Hematopoietic multipotent progenitor cell treated with erythropoietin and hydrocortisone succinate and interleukin-3 and kit ligand, for 8 days (in vitro differentiated cells): Measurements from ENCODE around the gene TERB2.
"Not testable (repeated sequence)": the region's sequence is repeated elsewhere in the genome, so short reads cannot be mapped to it uniquely, and the experiment has no call there.

Source experiments
- DNase-seq: peaks from one replicate; pipeline ENCODE4 v3.0.0-alpha.2; 2015

Gene TERB2, protein sequence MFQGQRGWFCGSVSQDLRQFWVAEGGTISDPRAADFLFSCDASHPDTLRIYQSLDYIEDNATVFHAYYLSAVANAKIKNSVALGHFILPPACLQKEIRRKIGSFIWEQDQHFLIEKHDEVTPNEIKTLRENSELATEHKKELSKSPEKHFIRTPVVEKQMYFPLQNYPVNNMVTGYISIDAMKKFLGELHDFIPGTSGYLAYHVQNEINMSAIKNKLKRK

DNA sequence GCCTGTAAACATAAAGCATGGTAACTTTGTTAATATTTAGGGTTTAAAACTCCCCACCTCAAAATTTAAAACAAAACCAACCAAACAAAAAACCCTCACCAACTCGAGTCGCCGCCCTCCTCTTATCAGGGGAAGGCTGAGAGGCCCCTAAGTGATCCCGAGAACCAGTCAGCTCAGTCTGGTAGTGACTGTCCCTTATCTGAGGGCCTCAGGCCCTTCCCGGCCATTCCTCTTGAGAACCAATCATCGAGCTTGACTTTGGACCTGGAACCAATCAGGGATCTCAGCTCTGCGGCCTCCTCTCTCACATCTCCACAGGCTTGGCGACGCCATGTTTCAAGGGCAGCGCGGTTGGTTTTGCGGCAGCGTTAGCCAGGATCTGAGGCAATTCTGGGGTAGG is at the start of gene TERB2:
TSS of gene TERB2 (plus strand) at position 300 of the 400 bp plus-strand sequence. CDS start at position 332, 32 bp downstream.
- peak; percentile 50 for DNase-seq

DNA sequence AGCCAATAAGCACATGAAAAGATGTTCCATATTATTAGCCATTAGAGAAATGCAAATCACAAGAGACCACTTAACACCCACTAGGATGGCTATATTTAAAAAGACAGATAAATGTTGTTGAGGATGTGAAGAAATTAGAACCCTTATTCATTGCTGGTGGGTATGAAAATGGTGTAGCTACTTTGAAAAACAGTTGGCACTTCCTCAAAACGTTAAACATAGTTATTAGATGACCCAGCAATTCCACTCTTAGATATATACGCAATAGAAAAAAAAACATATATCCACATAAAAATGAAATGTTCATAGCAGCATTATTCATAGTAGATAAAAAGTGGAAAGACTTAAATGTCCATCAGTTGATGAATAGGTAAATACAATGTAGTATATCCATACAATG is 47.1 kb upstream of the TERB2 start:
- no peak for DNase-seq

DNA sequence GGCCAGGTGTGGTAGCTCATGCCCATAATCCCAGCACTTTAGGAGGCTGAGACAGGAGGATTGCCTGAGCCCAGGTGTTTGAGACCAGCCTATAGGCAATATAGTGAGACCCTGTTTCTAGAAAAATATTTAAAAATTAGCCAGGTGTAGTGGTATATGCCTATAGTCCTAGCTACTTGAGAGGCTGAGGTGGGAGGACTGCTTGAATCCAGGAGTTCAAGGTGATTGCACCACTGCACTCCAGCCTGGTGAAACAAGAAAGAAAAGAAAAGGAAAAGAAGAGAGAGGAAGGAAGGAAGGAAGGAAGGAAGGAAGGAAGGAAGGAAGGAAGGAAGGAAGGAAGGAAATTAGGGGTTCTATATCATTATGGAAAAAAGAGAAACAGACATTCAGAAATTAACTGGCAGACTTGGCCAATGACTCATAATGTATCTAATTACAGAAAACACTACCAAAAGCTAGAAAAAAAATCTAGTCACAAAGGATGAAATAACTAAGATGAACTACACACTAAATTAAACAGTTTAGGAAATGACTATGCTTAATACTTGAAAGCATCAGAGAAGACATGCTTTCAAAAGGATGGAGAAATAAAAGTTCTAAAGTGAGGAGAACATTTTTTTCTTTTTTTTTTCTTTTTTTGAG is 45.4 kb upstream of the TERB2 start:
- no peak for DNase-seq

DNA sequence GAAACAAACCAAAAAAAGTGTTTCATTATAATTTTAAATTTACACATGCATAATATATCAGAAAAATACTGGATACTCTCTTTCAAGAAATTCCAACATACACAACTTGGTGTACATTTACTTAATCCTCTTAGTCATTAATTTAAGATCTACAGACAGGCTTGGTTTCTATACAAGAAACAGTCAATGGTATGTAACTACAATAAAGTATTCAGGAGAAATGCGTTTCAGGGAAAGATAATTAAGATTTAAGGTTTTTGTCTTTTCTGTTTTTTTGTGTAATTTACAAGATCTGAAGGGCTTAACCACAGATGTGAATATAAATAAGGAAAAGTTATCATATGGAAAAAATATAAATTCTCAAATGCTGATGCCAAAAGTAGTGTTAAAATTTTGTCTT is 44.3 kb upstream of the TERB2 start:
- not testable (repeated sequence) for DNase-seq

DNA sequence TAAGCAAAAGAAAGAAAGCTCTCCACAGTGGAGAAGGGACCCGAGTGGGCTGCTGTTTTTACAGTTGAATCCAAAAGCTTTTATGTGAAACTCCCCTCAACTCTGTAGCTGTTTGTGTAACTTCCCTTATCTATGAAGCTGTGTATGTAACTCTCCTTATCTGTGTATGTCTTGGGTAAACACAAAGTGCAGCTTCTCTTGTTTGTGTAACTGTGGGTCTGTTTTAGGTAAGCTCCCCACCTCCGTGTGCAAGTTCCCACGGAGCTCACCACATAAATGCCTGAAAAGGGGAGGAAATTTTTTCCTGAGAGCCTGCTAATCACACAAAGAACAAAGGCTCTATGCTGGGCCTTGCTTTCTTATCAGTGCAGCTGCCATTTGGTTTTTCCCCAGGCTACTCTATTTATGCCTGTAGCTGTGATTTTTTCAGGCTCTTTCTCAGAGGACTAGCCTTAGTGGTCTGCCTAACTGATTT is 43.5 kb upstream of the TERB2 start:
- not testable (repeated sequence) for DNase-seq

DNA sequence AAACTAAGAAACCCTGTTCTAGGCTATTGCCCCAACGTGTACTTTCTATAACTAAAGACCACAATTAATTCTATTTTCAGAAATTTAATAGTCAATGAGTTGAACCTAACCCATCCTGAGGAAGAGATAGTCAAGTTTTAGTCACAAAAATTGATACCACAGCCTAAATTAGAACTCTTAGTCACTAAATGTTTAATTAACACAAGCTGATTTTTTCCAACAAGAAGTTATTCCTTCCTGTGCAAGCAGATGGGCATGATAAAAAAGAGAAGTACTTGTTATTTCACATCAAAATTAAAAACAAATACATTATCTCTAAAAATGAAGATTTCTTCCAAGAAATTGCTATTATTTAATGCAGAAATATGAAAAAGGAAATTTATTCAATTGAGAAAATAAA is 38.4 kb upstream of the TERB2 start:
- no peak for DNase-seq

DNA sequence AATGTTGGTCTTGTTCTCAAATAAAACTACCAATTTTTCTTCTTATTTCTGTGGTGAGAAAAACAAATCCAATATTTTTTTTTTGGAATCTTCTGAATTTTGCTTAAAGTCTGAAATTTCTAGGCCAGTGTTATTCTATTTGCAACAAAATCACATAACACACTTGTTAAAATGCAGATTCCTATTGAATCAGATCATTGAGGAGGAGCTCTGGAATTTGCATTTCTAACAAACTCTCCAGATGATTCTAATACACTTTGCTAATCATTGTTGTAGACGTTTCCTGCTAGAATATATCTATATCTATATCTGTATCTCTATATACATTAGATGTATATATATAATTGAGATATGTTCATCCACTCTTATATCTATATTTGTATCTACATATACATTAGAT is 27.8 kb upstream of the TERB2 start:
- DNase-seq, result not testable (repeated sequence)

DNA sequence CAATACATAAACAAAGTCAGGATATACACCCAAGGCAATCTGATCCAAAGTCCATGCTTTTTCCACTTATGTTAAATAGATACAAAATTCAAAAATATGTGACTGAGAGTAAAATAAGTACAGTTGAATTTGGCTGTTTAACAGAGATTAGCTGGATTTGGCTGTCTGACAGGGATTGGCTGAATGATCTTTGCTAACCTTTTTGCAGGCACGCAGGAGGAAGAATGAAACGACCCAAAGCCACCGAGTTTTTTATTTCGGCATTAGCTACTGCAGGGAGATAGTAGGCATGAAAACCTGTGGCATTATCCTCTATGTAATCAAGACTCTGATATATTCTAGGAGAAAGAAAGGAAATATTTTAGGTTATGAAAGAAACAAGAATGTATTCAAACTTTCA is 26.2 kb upstream of the TERB2 start:
- not testable (repeated sequence) for DNase-seq

DNA sequence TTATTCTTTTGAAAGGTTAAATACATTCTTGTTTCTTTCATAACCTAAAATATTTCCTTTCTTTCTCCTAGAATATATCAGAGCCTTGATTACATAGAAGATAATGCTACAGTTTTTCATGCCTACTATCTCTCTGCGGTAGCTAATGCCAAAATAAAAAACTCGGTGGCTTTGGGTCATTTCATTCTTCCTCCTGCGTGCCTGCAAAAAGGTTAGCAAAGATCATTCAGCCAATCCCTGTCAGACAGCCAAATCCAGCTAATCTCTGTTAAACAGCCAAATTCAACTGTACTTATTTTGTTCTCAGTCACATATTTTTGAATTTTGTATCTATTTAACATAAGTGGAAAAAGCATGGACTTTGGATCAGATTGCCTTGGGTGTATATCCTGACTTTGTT is 1.8 kb downstream of the TERB2 start:
- not testable (repeated sequence) for DNase-seq

DNA sequence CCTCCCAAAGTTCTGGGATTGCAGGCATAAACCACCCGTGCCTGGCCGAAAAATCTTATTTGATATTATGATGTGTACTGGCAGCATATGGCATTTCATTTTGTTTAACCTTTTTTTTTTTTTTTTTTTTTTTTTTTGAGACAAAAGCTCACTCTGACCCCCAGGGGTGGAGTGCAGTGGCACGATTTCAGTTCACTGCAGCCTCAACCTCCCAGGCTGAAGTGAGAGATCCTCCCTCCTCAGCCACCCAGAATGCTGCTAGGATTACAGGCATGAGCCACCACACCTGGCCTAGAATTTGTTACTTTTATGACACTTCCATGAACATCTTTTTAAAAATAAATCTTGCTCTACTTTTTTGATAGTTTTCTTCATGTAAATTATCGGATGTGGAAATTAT is 12.0 kb downstream of the TERB2 start:
- DNase-seq, result no peak

DNA sequence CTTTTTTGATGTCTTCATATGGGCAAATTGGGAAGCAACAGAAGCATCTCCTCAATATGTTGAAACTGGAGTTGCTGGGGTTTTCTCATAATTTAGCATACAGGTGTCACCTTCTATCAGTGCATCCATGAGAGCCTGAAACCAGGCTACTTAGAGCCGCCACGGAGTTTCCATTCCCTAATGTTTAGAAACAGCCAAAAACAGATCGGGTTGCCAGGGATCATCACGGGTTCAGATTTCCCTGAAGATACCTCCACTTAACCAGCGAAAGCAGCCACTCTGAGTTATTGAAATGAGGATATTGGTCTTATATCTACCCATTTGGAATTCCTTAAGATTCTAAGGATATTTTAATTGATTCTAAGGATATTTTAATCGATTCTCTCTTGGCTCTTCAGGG is 14.5 kb downstream of the TERB2 start:
- no peak for DNase-seq

DNA sequence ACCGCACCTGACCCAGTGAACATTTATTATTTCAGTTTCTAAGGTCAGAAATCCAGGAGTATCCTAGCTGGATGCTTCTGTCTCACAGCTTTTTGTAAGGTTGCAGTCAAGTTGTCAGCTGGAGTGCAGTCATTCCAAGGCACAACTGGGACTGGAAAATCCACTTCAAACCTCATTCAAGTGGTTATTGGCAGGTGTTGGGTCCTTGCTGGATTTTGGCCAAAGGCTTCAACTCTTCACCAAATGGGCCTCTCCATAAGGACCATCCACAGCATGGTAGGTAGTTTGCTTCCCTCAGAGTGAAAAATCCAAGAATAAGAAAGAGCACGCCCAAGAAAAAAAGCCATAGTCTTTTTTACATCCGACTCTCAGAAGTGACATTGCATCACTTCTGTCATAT is 19.7 kb downstream of the TERB2 start:
- DNase-seq, result not testable (repeated sequence)

DNA sequence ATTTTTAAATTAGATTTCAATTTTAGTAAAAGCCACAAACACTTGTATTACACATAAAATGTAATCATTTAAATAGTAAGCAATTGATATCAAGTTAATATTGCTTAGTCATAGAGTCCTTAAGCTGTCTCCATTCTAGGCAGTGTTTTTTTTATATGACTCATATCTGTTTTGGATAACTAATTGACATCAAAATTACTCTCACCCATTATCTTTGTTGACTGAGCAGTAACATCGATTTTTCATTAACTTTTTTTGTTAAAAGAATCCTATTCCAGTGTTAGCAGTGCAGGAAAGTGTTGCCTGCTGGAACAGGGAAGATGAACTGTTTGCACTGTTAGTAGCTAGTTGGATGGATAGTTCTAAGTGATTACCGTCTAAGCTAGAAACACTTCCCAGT is 21.3 kb downstream of the TERB2 start:
- not testable (repeated sequence) for DNase-seq

DNA sequence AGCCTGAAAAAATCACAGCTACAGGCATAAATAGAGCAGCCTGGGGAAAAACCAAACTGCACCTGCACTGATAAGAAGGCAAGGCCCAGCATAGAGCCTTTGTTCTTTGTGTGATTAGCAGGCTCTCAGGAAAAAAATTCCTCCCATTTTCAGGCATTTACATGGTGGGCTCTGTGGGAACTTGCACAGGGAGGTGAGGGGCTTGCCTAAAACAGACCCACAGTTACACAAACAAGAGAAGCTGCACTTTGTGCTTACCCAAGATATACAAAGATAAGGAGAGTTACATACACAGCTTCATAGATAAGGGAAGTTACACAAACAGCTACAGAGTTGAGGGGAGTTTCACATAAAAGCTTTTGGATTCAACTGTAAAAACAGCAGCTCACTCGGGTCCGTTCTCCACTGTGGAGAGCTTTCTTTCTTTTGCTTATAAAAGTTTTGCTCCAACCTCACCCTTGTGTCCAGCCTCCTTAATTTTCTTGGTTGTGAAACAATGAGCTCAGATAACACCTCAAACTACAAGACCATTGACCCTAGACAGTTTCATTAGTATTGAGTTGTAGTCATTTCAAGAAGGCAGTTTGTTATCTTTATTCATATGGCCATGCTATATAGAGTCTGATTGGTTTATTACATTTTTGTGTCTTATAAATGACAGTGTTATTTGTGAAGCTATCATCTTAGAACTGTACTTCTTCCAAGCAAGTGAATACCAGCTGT is 23.3 kb downstream of the TERB2 start:
- not testable (repeated sequence) for DNase-seq

DNA sequence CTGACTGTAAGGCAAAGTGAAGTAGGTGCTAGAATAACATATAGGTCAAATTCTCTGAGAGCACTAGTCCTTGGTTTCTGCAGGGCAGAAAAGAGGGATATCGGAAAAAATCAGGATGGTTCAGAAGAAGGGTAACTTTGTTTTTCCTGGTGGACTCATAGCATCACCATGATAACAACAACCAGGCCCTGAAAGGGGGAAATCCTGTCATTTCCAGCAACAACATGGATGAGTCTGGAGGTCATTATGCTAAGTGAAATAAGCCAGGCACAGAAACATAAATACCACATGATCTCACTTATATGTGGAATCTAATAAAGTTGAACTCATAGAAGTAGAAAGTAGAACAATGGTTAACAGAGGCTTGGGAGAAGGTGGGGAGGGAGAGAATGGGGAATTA is 27.7 kb downstream of the TERB2 start:
- DNase-seq, result not testable (repeated sequence)

DNA sequence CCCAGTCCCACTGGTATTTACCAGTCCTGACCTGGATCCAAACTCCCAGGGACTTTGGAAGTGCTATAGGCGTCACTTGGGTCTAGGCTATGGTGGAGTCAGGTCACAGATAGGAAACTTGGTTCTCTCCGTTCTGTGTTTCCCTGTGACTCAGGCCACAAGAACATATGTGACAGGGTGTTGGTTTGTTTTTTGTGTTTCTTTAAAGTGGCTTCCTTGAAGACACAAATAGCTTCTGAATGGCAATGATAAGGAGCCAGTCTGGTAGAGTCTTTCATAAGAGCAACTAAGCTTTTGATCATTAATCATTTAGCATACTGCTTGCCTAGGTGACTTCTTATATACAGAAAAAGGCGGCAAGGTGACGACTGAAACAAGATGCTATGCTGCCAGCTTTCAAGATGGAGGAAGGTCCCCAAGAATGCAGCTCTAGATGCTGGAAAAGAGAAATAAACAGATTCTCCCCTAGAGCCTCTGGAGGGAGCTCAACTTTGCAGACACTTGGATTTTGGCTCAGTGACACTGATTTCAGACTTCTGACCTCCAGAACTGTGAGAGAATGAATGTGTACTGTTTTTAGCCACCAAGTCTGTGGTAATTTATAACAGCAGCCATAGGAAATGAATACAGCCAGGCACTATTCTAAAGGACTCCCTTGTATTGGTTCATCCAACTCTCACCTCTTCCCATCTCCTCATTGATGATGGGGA is 30.0 kb downstream of the TERB2 start:
- DNase-seq, result not testable (repeated sequence)

DNA sequence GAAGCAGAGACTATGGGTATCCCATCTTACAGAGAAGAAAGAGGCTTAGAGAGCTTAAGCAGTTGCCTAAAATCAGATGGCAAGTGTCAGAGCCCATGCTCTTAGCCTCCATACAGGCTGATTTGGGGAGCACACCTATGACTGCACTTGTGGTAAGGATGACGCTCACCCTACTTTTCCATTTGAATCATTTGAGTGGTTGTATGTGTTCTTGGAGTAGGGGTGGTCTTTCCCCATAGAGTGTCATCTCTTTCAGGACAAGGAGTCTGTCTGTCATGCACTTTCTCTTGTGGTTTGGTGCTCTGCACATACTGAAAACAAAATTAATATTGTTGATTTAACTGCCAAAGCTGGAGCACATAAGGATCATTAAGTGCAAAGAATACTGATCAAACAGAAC is 31.2 kb downstream of the TERB2 start:
- DNase-seq, result not testable (repeated sequence)

DNA sequence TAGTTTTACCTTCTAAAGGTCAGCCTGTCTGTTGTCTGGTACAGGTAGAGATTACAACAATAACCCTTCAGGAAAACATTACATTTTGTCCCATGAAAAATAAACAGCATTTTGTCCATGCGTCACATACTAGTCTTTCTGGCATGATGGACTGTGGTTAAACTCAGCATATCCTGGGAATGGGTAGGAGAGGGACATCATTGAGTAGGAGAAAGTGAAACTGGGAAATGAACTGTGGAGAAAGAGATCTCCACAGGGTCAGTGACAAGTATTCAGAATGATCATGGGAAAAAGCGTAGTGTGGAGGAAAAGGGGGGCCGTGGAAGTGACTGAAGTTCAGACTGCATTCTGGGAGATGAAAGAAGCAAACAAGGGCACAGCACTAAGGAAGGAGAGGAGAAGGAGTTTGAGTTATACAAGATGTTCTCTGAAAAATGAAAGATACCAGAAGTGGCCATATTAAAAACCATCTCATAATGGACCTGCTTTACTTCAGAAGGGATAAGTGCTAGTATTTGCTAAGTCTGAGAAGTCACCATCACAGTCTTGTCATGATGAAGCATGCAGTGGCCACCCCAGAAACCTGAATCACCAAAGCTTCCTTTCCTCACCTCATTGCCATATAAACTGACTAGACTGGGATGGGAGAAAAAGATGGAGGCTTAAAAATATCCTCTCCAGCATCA is 31.8 kb downstream of the TERB2 start:
- DNase-seq, result not testable (repeated sequence)

DNA sequence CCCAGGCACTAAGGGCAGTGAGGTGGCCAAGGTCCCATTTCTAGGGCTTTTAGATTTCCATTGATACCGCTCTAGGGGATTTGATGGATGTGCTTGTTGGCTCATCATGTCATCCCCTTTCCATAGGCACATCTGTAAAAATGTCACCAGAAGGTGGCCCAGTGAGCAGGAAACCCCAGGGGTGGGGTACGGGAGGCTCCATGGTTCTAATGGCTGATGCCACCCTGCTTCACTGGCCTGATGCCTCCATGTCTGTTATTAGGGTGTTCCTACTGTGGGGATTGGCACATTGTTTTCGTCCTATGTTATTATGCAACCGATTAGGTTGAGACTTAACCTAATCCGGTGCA is 32.4 kb downstream of the TERB2 start:
- peak; percentile 36 for DNase-seq

DNA sequence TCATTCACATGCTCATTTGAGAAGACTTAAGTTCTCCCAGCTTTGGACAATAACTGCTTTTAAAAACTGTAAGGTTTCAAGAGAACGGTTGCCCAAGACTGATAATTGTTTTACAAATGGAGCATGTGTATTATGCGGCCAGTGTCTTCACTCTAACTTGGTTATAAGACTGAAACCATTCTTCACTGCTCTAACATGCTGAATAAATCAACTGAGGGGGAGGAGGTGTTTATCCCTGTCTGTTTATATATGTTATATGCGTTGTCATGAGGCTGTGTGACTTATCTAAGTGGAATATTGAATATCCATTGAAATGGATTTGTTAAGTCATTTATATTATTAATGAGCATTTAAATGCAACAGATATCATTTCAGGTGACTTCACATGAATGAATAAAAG is 41.1 kb downstream of the TERB2 start:
- DNase-seq, result not testable (repeated sequence)

DNA sequence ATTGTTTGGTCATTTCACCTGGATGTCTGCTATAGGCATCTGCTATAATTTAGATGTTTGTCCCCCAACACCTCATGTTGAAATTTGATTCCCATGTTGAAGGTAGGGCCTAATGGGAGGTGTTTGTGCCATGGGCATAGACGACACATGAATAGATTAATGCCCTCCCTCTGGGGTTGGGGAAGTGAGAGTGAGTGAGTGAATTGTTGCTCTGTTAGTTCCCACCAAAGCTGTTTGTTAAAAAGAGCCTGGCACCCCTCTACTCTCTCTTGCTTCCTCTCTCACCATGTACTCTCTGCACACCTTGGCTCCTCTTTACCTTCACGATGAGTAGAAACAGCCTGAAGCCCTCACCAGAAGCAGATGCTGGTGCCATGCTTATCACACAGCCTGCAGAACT is 42.6 kb downstream of the TERB2 start:
- no peak for DNase-seq

DNA sequence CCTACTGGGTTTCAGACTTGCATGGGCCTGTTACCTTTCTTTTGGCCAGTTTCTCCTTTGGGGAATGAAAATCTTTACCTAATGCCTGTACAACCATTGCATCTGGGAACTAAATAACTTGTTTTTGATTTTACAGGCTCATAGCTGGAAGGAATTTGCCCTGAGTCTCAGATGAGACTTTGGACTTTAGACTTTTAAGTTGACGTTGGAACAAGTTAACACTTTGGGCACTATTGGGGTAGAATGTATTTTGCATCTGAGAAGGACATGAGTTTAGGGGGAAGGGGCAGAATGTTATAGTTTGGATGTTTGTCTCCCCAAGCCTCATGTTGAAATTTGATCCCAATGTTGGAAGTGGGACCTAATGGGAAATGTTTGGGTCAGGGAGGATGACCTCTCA is 44.7 kb downstream of the TERB2 start:
- DNase-seq, result not testable (repeated sequence)
